ENCODE measurements around the gene GORASP2.

Gene GORASP2

DNA sequence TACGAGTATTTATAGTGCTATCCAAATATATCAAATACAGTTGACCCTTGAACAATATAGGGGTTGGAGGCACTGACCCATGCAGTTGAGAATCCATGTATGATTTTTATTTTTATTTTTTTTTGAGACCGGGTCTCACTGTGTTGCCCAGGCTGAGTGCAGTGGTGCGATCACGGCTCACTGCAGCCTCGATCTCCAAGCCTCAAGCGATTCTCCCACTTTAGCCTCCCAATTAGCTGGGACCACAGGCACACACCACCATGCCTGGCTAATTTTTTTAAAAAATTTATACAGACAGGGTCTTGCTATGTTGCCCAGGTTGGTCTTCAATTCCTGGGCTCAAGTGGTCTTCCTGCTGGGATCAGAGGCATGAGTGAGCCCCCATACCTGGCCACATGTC lies 70.6 kb downstream of the GORASP2 start:
- DNase-seq: no peak

DNA sequence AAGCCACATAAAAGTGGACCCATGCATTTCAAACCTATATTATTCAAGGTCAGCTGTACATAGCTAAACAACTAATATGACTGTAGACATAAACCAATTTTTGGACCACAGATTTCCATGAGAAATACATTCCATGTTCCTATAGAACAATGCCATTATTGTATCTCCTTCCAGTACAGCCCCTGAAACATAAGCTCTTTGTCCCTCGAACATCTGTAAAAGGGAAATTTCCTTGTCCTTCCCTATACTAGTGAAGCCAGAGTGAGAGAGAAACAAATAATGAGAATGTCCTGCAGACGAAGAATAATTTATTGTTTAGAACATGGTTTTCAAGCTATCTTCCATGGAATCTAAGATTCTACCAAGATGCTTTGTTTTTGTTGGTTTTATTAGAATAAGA lies 75.3 kb downstream of the GORASP2 start:
- DNase-seq: no peak

DNA sequence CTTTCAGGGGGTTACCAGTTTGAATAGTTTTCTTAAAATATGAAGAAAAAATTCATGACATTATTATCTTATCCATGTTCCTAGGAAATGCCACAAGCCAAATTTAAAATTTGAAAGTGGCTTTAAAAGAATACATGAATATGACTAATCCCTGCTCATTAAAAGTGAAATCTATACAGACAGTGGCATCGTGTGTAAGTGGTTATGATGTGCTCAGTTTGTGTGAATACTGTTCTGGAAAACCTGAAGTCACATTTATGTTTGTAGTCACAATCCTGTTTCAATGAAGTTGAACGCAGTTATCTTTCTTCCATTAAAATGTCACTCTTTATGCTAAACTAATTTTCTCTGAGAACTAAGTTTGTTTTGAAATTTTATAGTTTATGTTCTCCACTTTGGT lies 75.8 kb downstream of the GORASP2 start:
- no peak for DNase-seq

DNA sequence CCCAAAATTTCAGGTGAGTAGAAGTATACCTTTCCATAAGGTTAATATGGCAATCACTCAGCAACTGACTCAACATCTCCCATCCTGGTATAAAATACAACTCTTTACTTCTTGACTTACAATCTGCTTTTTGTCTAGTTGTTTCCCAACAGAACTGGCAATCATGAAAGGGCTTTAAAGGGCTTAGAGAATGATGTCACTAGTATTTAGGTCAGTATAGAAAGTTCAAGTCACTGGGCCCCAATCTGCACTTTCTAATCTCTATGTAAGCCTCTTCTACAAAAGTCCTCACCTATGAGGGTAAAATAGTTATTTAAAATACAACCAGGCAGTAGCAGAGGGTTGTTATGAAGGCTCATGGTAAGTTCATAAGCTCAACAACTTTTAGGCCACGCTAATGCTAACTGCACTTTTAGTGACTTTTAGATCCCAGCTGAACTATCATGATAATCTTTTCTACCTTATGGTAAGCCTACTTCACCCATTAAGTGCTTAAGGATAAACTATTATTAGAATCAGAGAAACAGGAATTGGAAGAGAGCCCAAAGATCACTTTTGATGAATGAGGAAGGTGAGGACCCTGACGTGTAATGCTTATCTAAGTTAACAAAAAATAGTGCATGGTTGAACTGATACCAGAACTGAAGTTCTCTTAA lies 79.6 kb downstream of the GORASP2 start:
- DNase-seq: no peak

DNA sequence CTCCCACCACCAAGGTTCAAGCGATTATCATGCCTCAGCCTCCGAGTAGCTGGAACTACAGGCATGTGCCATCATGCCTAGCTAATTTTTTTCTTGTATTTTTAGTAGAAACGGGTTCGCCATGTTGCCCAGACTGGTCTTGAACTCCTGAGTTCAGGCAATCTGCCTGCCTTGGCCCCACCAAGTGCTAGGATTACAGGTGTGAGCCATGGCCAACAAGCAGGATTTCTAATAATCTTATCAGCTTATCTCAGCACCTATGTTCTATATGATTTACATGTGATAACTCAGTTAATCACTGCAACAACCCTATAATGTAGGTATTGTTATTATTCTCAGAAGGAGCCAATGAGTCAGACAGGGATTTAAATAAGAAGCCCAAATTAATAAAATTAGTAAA lies 80.3 kb downstream of the GORASP2 start:
- DNase-seq: no peak

DNA sequence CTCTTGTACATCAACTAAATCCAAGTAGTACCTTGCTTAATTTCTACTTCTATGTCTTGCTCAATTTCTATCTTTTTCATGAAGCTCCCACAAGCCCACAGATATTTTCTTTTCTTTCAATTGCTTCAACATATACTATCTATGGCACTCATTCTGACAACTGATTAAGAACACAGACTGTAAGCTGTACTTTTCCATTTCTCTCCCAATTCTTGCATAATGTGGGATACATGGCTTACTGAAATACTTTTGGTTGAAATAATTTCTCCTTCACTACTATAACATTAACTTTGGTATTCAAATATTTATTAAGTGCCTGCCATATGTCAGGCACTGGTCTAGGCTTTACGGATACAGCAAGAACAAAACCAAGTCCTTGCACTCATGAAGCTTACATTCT lies 84.8 kb downstream of the GORASP2 start:
- DNase-seq: no peak

DNA sequence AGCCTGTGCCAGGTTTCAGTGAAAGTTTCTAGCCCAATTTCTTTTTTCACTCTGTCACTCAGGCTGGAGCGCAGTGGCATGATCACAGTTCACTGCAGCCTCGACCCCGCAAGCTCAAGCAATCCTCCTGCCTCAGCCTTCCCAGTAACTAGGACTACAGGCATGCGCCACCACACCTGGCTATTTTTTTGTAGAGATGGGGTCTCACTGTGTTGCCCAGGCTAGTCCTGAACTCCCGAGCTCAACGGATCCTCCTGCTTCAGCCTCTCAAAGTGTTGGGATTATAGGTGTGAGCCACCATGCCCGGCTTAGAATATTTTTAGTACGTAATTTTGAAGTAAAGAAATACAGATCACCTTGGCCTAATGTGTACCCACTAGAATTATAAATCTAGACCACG lies 87.1 kb downstream of the GORASP2 start:
- DNase-seq: no peak

Data from fibroblast of skin of abdomen (primary cell).